Kasumi-1 (cell line): ENCODE data around the gene NPRL2.
"Not testable (repeated sequence)": the region's sequence is repeated elsewhere in the genome, so short reads cannot be mapped to it uniquely, and the experiment has no call there.

Experiments
- DNase-seq, 2 experiments: peaks; one replicate each; lab custom pipeline; 2025; lab: John Stamatoyannopoulos, UW

Gene NPRL2

GRCh38 chr3:50314342-50314741, 36.2 kb downstream of the NPRL2 start:
- DNase-seq: no peak

GRCh38 chr3:50312041-50312440, 38.5 kb downstream of the NPRL2 start:
- not testable (repeated sequence) for DNase-seq

GRCh38 chr3:50304601-50305000, 46.0 kb downstream of the NPRL2 start:
- no peak for DNase-seq

DNA sequence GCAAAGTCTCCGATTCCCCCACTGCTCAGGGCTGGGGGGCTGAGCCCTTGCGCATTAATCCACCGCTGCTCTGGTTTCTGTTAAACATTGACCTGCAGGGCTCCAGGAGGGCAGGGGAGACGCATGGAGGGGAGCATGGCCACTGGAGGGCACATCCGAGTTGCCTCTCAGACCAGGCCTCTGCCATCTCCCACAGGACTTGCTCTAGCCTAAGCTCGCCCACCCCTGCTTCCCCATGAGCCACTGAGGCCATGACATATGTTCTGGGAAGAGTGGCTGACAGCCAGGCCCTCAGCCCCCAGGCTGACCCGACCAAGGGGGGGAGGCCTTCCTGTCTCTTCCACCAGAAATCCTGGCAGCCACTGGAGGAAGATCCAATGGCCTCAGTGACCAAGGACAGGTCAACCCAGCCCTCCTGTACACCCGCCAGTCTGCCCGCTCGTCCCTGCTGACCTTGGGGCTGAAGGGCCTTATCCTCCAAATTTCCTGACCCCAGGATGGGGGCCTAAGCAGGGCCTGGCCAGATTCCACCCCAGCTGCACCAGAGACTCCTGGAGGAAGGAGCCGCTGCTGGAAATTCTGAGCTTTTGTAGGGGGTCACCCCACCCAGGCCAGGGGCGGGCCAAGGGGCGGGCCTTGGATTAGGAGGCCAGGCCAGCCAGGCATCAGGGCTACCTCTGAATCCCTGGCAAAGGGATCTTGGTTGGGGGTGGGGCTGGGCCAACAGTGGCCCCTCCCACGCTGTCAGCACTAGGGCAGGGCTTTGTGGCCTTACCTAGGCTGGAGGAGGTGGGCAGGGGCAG, 47.4 kb downstream of the NPRL2 start, which contains the start of gene HYAL1:
TSS of gene HYAL1 (minus strand) at position 562 of the 803 bp plus-strand sequence. CDS start 618 bp downstream, outside the sequence.
- DNase-seq: no peak

- no peak for DNase-seq
Observed at GRCh38 chr3:50302095-50303012, 48.2 kb downstream of the NPRL2 start.

DNA sequence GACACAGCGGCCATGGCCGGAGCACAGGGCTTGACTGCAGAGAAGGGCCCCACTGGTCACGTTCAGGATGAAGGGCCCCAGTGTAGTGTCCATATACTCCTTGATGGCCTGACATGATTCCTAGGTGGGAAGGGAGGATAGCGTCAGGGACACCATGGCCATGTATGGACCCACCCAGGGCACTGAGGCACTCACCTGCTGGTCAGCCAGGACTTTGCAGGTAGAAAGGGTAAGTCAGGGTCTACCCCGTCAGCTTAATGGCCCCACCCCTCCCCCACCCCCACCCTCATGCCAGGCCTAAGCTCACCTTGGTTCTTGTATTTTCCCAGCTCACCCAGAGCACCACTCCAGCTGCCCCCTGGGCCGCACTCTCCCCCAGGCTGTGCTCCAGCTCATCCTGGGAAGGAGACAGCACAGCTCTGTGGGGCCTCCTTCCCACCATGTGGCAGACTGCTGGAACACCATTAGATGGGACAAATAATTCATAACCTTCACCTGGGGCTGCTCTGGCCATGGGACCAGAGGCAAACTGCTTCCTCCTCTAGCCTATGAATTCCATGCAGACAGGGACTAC, 49.8 kb downstream of the NPRL2 start:
- no peak for DNase-seq

DNA sequence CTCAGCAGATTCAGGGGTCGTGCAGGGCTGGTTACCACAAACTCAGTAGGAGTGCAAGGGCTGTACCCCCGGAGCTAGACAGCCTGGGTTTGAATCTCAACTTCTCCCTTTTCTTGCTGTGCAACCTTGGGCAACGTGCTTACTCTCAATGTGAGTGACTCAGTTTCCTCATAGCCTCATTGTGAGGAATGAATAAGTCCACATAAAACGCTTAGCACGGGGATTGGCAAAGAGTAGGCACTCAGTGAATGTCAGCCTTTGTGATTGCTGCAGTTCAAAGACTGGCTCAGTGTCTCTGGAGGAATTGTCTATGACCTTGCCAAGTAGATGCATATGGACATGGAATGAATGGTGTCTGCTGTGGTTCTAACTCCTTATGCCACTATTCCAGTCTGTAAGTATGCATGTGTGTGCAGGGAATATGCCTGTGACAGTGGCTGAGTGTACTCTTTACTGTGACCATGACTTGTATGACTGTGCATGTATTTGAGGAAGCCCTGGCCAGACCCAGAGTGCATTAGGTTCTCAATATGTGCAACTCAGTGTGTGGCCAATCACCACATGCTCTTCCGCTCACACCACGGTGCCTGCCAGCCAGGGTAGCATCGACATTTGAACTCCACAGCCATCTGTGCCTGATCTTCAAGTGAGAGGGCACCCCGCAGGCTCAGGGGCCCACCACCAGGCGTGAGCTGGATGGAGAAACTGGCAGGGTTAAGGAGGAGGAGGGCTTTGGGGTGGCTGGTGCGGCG, 50.5 kb downstream of the NPRL2 start:
- no peak for DNase-seq

DNA sequence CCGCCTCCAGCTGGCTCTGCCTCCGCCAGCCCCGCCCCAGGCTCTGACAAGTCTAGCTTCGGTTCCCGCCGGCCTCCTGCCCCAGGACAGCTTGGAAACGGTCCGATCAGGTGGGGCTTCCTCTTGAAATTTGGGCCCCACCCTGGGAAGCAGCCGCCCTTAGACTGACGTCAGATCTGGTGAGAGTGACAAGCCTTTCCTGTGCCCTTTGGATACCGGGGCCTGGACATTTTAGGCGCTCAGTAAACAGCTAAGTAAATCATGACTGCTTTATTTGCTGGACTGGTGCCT, 51.0 kb downstream of the NPRL2 start:
- no peak for DNase-seq

- DNase-seq: peak; percentile 97 to 98
Observed at GRCh38 chr3:50298836-50299637, 51.5 kb downstream of the NPRL2 start, which contains the start of the genes HYAL3 and NAA80. TSS of gene HYAL3 (minus strand) at chr3:50299405. CDS start at chr3:50295602, 3,803 bp downstream. TSS of gene NAA80 (minus strand) at chr3:50299405. CDS start at chr3:50297463, 1,942 bp downstream.

- peak in 1 of 2 experiments; percentile 34 for DNase-seq
Observed at GRCh38 chr3:50297896-50298725, 52.5 kb downstream of the NPRL2 start.

GRCh38 chr3:50297384-50297775, 53.2 kb downstream of the NPRL2 start:
- DNase-seq: no peak
